MM.1S (cell line): ENCODE data around the gene KATNIP.

Experiments used
- DNase-seq: peaks from one replicate; pipeline ENCODE4 v3.0.0-alpha.2; 2015
- H2AFZ ChIP-seq: fragments of 300-600 bp; sonication (generic); 2 replicates; pipeline ENCODE4 v1.6.0; 2016; ENCODE audit warnings: antibody characterized with exemption, low read length
- H3F3A ChIP-seq: fragments of 300-600 bp; sonication (generic); 2 replicates; pipeline ENCODE4 v1.6.1; 2016; ENCODE audit warnings: mild to moderate bottlenecking, antibody characterized with exemption, low read length, moderate library complexity, mixed read lengths; ENCODE audit not compliant: insufficient read depth
- H3K27ac ChIP-seq: fragments of 300-600 bp; sonication (generic); 2 replicates; pipeline ENCODE4 v1.5.1; 2016; ENCODE audit warnings: mild to moderate bottlenecking, low read length
- H3K27me3 ChIP-seq: fragments of 300-600 bp; sonication (generic); replicated peaks from 2 replicates; pipeline ENCODE4 v1.6.0; 2016; ENCODE audit warnings: low read length; ENCODE audit not compliant: insufficient read depth
- H3K36me3 ChIP-seq: fragments of 300-600 bp; sonication (generic); replicated peaks from 2 replicates; pipeline ENCODE4 v1.6.1; 2016; ENCODE audit warnings: mild to moderate bottlenecking, low read length, mixed read lengths; ENCODE audit not compliant: insufficient read depth
- H3K4me1 ChIP-seq: fragments of 300-600 bp; sonication (generic); 2 replicates; pipeline ENCODE4 v1.6.1; 2016; ENCODE audit warnings: low read length, mixed read lengths
- H3K4me2 ChIP-seq: fragments of 300-600 bp; sonication (generic); 2 replicates; pipeline ENCODE4 v1.6.0; 2016; ENCODE audit warnings: low read depth, low read length
- H3K4me3 ChIP-seq: fragments of 300-600 bp; sonication (generic); 2 replicates; pipeline ENCODE4 v1.5.1; 2016; ENCODE audit warnings: low read length, mixed read lengths
- H3K79me2 ChIP-seq: fragments of 300-600 bp; sonication (generic); 2 replicates; pipeline ENCODE4 v1.6.1; 2016; ENCODE audit warnings: mixed run types, low read length, mixed read lengths
- H3K9ac ChIP-seq: fragments of 300-600 bp; sonication (generic); 2 replicates; pipeline ENCODE4 v1.6.1; 2016; ENCODE audit warnings: low read length, mixed read lengths
- H3K9me2 ChIP-seq: fragments of 300-600 bp; sonication (generic); replicated peaks from 2 replicates; pipeline ENCODE4 v1.6.1; 2016; ENCODE audit warnings: mild to moderate bottlenecking, low read length, mixed read lengths; ENCODE audit not compliant: insufficient read depth
- H3K9me3 ChIP-seq: fragments of 300-600 bp; sonication (generic); replicated peaks from 2 replicates; pipeline ENCODE4 v1.6.1; 2016; ENCODE audit warnings: mild to moderate bottlenecking, low read length, mixed read lengths; ENCODE audit not compliant: insufficient read depth
- H4K20me1 ChIP-seq: fragments of 300-600 bp; sonication (generic); 2 replicates; pipeline ENCODE4 v1.6.1; 2016; ENCODE audit warnings: mild to moderate bottlenecking, low read length, moderate library complexity, mixed read lengths; ENCODE audit not compliant: insufficient read depth
- EZH2 ChIP-seq: fragments of 300-600 bp; sonication (generic); optimal IDR thresholded peaks from 2 replicates; pipeline ENCODE3; 2017; ENCODE audit warnings: low read depth, mild to moderate bottlenecking, antibody characterized with exemption, low read length, mixed read lengths
- EZH2phosphoT487 ChIP-seq: fragments of 300-600 bp; sonication (generic); IDR thresholded peaks from 2 replicates; pipeline ENCODE4 v1.6.1; 2018; ENCODE audit warnings: antibody characterized with exemption, low read length
- TF ChIP-seq, protein P1 (sequence below): fragments of 300-600 bp; sonication (generic); IDR thresholded peaks from 2 replicates; pipeline ENCODE4 v1.5.1; 2016; ENCODE audit warnings: antibody characterized with exemption, low read length, mixed read lengths

KATNIP gene

DNA sequence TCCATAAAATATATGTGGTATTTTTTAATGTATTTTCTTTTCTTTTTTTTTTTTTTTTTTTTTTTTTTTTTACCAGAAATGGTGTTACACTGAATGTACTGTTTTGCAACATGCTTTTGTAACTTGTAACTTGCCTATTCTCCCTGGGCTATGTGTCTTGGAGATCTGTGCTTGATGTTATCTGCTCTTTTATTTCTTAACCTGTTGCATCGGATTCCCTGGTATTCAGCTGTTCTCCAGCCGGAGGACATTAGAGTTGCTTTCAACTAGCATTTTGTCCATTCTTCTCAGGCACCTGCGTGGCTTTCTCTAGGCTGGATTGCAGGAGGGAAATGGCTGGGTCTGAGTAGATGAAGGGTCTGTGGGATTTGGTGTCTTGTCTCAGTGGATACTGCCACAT, 47.4 kb downstream of the KATNIP start:
- H3K9me2 ChIP-seq: no peaks in the 10 kb centered on the region
- H4K20me1 ChIP-seq: no peaks in the 10 kb centered on the region
- no peaks in the 10 kb centered on the region for H3K4me1 ChIP-seq
- H3K4me3 ChIP-seq: no peak overlapping the region
- H3K9ac ChIP-seq: no peak overlapping the region
- no peak overlapping the region for H3K4me2 ChIP-seq
- no peak overlapping the region for H3K27ac ChIP-seq
- no peak overlapping the region for H2AFZ ChIP-seq
- no peaks in the 10 kb centered on the region for H3K27me3 ChIP-seq
- no peaks in the 10 kb centered on the region for H3K36me3 ChIP-seq
- no peak for TF ChIP-seq EZH2
- no peak for TF ChIP-seq EZH2phosphoT487
- TF ChIP-seq, protein P1, sequence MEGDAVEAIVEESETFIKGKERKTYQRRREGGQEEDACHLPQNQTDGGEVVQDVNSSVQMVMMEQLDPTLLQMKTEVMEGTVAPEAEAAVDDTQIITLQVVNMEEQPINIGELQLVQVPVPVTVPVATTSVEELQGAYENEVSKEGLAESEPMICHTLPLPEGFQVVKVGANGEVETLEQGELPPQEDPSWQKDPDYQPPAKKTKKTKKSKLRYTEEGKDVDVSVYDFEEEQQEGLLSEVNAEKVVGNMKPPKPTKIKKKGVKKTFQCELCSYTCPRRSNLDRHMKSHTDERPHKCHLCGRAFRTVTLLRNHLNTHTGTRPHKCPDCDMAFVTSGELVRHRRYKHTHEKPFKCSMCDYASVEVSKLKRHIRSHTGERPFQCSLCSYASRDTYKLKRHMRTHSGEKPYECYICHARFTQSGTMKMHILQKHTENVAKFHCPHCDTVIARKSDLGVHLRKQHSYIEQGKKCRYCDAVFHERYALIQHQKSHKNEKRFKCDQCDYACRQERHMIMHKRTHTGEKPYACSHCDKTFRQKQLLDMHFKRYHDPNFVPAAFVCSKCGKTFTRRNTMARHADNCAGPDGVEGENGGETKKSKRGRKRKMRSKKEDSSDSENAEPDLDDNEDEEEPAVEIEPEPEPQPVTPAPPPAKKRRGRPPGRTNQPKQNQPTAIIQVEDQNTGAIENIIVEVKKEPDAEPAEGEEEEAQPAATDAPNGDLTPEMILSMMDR: no peak
- no peaks in the 10 kb centered on the region for H3K9me3 ChIP-seq
- DNase-seq: no peak
- no peaks in the 10 kb centered on the region for H3K79me2 ChIP-seq
- H3F3A ChIP-seq: no peaks in the 10 kb centered on the region

DNA sequence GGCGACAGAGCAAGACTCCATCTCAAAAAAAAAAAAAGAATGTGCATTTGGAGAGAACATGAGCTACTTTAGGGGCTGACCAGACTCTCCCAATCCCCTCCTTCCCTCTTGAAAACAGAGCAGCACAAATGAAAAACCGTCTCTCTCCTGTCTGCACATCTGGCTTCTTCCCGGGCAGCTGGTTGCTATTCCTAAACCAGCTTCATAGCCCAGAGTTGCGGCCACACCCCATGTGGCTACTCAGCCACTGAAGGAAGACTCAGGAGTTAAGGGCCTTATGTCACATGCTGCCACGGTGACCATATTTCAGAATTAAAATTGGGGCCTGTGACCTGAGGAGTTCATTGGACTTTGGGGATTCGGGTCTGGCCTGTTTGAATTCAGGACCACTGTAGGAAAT, 48.3 kb downstream of the KATNIP start:
- Histone ChIP-seq H3F3A (no peaks in the 10 kb centered on the region), H3K36me3 (no peaks in the 10 kb centered on the region), H3K27ac (no peak overlapping the region), H3K27me3 (no peaks in the 10 kb centered on the region), H3K4me3 (no peak overlapping the region), H3K79me2 (no peaks in the 10 kb centered on the region), H4K20me1 (no peaks in the 10 kb centered on the region), H3K4me2 (no peak overlapping the region), H3K9me2 (no peaks in the 10 kb centered on the region), H3K4me1 (no peaks in the 10 kb centered on the region), H3K9me3 (no peaks in the 10 kb centered on the region), H3K9ac (no peak overlapping the region), H2AFZ (no peak overlapping the region)
- no peak for TF ChIP-seq EZH2
- no peak for TF ChIP-seq EZH2phosphoT487
- TF ChIP-seq, protein P1: no peak
- DNase-seq: no peak

DNA sequence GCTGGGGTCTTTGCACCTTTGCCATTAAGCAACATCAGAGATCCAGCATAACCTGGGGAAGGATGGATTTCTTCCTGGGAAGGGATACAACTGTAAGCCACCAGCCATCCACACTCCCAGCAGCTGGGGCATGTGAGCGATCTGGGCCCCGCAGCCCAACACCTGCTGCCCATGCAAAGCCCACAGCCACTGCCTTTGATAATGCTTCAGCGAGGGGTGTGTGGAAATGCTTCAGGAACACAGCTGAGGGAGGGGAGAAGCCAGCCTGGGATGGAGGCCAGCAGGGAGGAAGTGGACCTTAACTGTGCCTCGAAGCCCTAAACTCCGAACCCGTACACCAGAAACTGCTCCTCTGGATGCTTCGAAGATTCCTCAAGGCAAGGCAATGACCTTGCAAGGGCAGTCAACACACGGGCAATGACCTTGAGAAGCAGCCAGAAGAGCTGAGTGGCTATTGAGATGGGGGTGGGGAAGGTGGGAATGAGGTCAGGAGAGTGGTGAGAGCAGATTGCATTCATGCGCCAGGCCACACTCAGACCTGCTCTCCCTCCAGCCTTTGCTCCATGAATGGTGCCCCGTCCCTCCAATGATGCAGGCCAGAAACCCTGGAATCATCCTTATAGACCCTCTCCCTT, 49.1 kb downstream of the KATNIP start:
- no peak overlapping the region for H3K4me3 ChIP-seq
- no peaks in the 10 kb centered on the region for H3K36me3 ChIP-seq
- no peaks in the 10 kb centered on the region for H3F3A ChIP-seq
- TF ChIP-seq EZH2 (no peak), EZH2phosphoT487 (no peak)
- TF ChIP-seq, protein P1: no peak
- no peak overlapping the region for H2AFZ ChIP-seq
- no peaks in the 10 kb centered on the region for H3K79me2 ChIP-seq
- no peaks in the 10 kb centered on the region for H3K27me3 ChIP-seq
- no peaks in the 10 kb centered on the region for H4K20me1 ChIP-seq
- H3K9me2 ChIP-seq: no peaks in the 10 kb centered on the region
- no peak for DNase-seq
- H3K4me1 ChIP-seq: no peaks in the 10 kb centered on the region
- H3K9ac ChIP-seq: no peak overlapping the region
- H3K9me3 ChIP-seq: no peaks in the 10 kb centered on the region
- no peak overlapping the region for H3K27ac ChIP-seq
- H3K4me2 ChIP-seq: no peak overlapping the region
